Measurements from ENCODE around the gene IGFBP5.

The IGFBP5 gene

GRCh38 chr2:216636551-216637450, 58.5 kb downstream of the IGFBP5 start:
- Histone ChIP-seq H4K20me1 (ENCODE audit: insufficient read depth, low read length) (no peaks in the 10 kb centered on the region), H3K27me3 (ENCODE audit: low read depth, low read length) (0 out of 2 replicates have a peak, but pooled peaks cover 4% of the 10 kb centered on the region), H3K4me2 (ENCODE audit: low read length) (no peak overlapping the region), H3K4me1 (ENCODE audit: low read length) (no peaks in the 10 kb centered on the region), H2AFZ (ENCODE audit: low read depth, low read length) (no peak overlapping the region), H3K36me3 (replicated peaks; ENCODE audit: low read depth, low read length) (no peaks in the 10 kb centered on the region), H3K9ac (ENCODE audit: low read length) (no peak overlapping the region), H3K27ac (ENCODE audit: low read length) (no peak overlapping the region), H3K9me3 (ENCODE audit: insufficient read depth, low read length) (no peaks in the 10 kb centered on the region), H3K4me3 (ENCODE audit: low read length) (no peak overlapping the region), H3K79me2 (ENCODE audit: low read length) (no peaks in the 10 kb centered on the region)
- TF ChIP-seq CTCF (IDR thresholded peaks at IDR 0.05; ENCODE audit: low read depth, low read length) (no peak), EZH2phosphoT487 (IDR thresholded peaks at IDR 0.05; ENCODE audit: low read depth) (no peak)

- TF ChIP-seq CTCF (IDR thresholded peaks at IDR 0.05; ENCODE audit: low read depth, low read length), result no peak
- Histone ChIP-seq H3K27ac (ENCODE audit: low read length) (no peak overlapping the region), H3K4me3 (ENCODE audit: low read length) (no peak overlapping the region), H3K4me1 (ENCODE audit: low read length) (no peaks in the 10 kb centered on the region), H3K9ac (ENCODE audit: low read length) (no peak overlapping the region), H2AFZ (ENCODE audit: low read depth, low read length) (no peak overlapping the region), H3K4me2 (ENCODE audit: low read length) (no peak overlapping the region), H3K27me3 (ENCODE audit: low read depth, low read length) (0 out of 2 replicates have a peak, but pooled peaks cover 4% of the 10 kb centered on the region), H3K36me3 (replicated peaks; ENCODE audit: low read depth, low read length) (no peaks in the 10 kb centered on the region), H3K79me2 (ENCODE audit: low read length) (no peaks in the 10 kb centered on the region), H4K20me1 (ENCODE audit: insufficient read depth, low read length) (no peaks in the 10 kb centered on the region), H3K9me3 (ENCODE audit: insufficient read depth, low read length) (no peaks in the 10 kb centered on the region)
Observed at GRCh38 chr2:216635701-216636550, 59.4 kb downstream of the IGFBP5 start.

GRCh38 chr2:216635171-216635570, 60.2 kb downstream of the IGFBP5 start:
- 0 out of 2 replicates have a peak, but pooled peaks cover 4% of the 10 kb centered on the region for H3K27me3 ChIP-seq (ENCODE audit: low read depth, low read length)
- no peaks in the 10 kb centered on the region for H3K36me3 ChIP-seq (replicated peaks; ENCODE audit: low read depth, low read length)
- no peak overlapping the region for H2AFZ ChIP-seq (ENCODE audit: low read depth, low read length)
- no peak overlapping the region for H3K4me3 ChIP-seq (ENCODE audit: low read length)
- no peak for TF ChIP-seq EZH2phosphoT487 (IDR thresholded peaks at IDR 0.05; ENCODE audit: low read depth)
- H3K9ac ChIP-seq (ENCODE audit: low read length), result no peak overlapping the region
- H3K79me2 ChIP-seq (ENCODE audit: low read length), result no peaks in the 10 kb centered on the region
- H3K4me2 ChIP-seq (ENCODE audit: low read length), result no peak overlapping the region
- H3K9me3 ChIP-seq (ENCODE audit: insufficient read depth, low read length), result no peaks in the 10 kb centered on the region
- no peaks in the 10 kb centered on the region for H4K20me1 ChIP-seq (ENCODE audit: insufficient read depth, low read length)
- no peak overlapping the region for H3K27ac ChIP-seq (ENCODE audit: low read length)
- H3K4me1 ChIP-seq (ENCODE audit: low read length), result no peaks in the 10 kb centered on the region

- no peak overlapping the region for H3K27ac ChIP-seq (ENCODE audit: low read length)
- H2AFZ ChIP-seq (ENCODE audit: low read depth, low read length), result no peak overlapping the region
- H3K79me2 ChIP-seq (ENCODE audit: low read length), result no peaks in the 10 kb centered on the region
Observed at GRCh38 chr2:216634370-216635148, 60.8 kb downstream of the IGFBP5 start.

More at GRCh38 chr2:216634370-216635148, 60.8 kb downstream of the IGFBP5 start:
- Histone ChIP-seq H3K27me3 (ENCODE audit: low read depth, low read length) (0 out of 2 replicates have a peak, but pooled peaks cover 4% of the 10 kb centered on the region), H4K20me1 (ENCODE audit: insufficient read depth, low read length) (no peaks in the 10 kb centered on the region), H3K9ac (ENCODE audit: low read length) (no peak overlapping the region), H3K4me3 (ENCODE audit: low read length) (no peak overlapping the region), H3K9me3 (ENCODE audit: insufficient read depth, low read length) (no peaks in the 10 kb centered on the region), H3K36me3 (replicated peaks; ENCODE audit: low read depth, low read length) (no peaks in the 10 kb centered on the region), H3K4me1 (ENCODE audit: low read length) (no peaks in the 10 kb centered on the region), H3K4me2 (ENCODE audit: low read length) (no peak overlapping the region)
- no peak for TF ChIP-seq EZH2phosphoT487 (IDR thresholded peaks at IDR 0.05; ENCODE audit: low read depth)
